PC-9 (cell line): ENCODE data around the gene COL6A1. TPM values are rescaled to one million over a fixed set of nuclear protein-coding genes. Genes with fewer than 3 reads are reported as not detected.

Source experiments
- BruUV-seq: library from RNA; stranded (reverse); fragments of 400-500 nt; replicated peaks from 2 replicates; lab custom pipeline; 2021; lab: Mats Ljungman, UMichigan
- CTCF ChIA-PET: fragments of 300-600 bp; sonication (Branson Sonifier 250); formaldehyde crosslinking; loops from one replicate; lab custom pipeline; 2022; ENCODE audit warnings: antibody characterized with exemption; lab: Charles Lee
- POLR2A ChIA-PET: fragments of 300-600 bp; sonication (Branson Sonifier 250); formaldehyde crosslinking; loops from one replicate; lab custom pipeline; 2022; ENCODE audit warnings: antibody characterized with exemption; ENCODE audit not compliant: unreplicated experiment; lab: Charles Lee
- DNase-seq, 2 experiments: peaks; one replicate each; pipeline versions ENCODE4 v3.0.0 to v3.0.0-alpha.2; 2015 to 2022; ENCODE audit warnings: mixed read lengths in 1 of 2
- H2AFZ ChIP-seq: fragments of 200-600 bp; sonication (generic); 2 replicates; pipeline ENCODE4 v1.8.1; 2017; ENCODE audit warnings: antibody characterized with exemption
- H3F3A ChIP-seq: fragments of 200-600 bp; sonication (generic); 2 replicates; pipeline ENCODE4 v1.8.1; 2017; ENCODE audit warnings: antibody characterized with exemption, mild to moderate bottlenecking, low read depth; ENCODE audit not compliant: insufficient read depth
- H3K27ac ChIP-seq: fragments of 200-600 bp; sonication (generic); 2 replicates; pipeline ENCODE4 v1.6.1; 2016; ENCODE audit warnings: mixed run types
- H3K27me3 ChIP-seq: fragments of 200-600 bp; sonication (generic); 2 replicates; pipeline ENCODE4 v1.6.1; 2016; ENCODE audit warnings: low read depth, mixed run types; ENCODE audit not compliant: insufficient read depth
- H3K36me3 ChIP-seq: fragments of 200-600 bp; sonication (generic); 2 replicates; pipeline ENCODE4 v1.6.1; 2016; ENCODE audit warnings: low read depth, mixed run types
- H3K4me1 ChIP-seq: fragments of 200-600 bp; sonication (generic); replicated peaks from 2 replicates; pipeline ENCODE4 v1.6.1; 2016; ENCODE audit warnings: mixed run types; ENCODE audit not compliant: insufficient read depth
- H3K4me2 ChIP-seq: fragments of 200-600 bp; sonication (generic); 2 replicates; pipeline ENCODE4 v1.6.1; 2017; ENCODE audit warnings: mixed run types
- H3K4me3 ChIP-seq: fragments of 200-600 bp; sonication (generic); 2 replicates; pipeline ENCODE4 v1.6.1; 2016; ENCODE audit warnings: mixed run types
- H3K79me2 ChIP-seq: fragments of 200-600 bp; sonication (generic); 2 replicates; pipeline ENCODE4 v1.6.1; 2017; ENCODE audit warnings: low read depth, mixed run types
- H3K9me2 ChIP-seq: fragments of 200-600 bp; sonication (generic); 2 replicates; pipeline ENCODE4 v1.8.1; 2017; ENCODE audit warnings: mild to moderate bottlenecking; ENCODE audit not compliant: insufficient read depth
- H3K9me3 ChIP-seq: fragments of 200-600 bp; sonication (generic); 2 replicates; pipeline ENCODE4 v1.8.1; 2016; ENCODE audit warnings: low read depth; ENCODE audit not compliant: insufficient read depth
- H4K20me1 ChIP-seq: fragments of 200-600 bp; sonication (generic); 2 replicates; pipeline ENCODE4 v1.8.1; 2017; ENCODE audit not compliant: insufficient read depth
- CTCF ChIP-seq: fragments of 200-600 bp; sonication (generic); conservative IDR thresholded peaks from 2 replicates; pipeline ENCODE4 v1.6.1; 2017; ENCODE audit warnings: mixed run types, antibody characterized with exemption, mild to moderate bottlenecking, moderate library complexity
- EZH2 ChIP-seq: fragments of 200-600 bp; sonication (generic); IDR thresholded peaks from 2 replicates; pipeline ENCODE4 v1.8.0; 2017; ENCODE audit warnings: antibody characterized with exemption, low read depth
- intact Hi-C: fragments of 100-400 bp; cut with micrococcal nuclease; formaldehyde crosslinking; loops from one replicate; pipeline ENCODE4 v1.10.0; 2022; ENCODE audit not compliant: unreplicated experiment
- total RNA-seq: library from RNA; stranded (reverse); gene quantifications from 2 replicates; pipeline ENCODE4 v1.2.3, GENCODE V29; 2021

The COL6A1 gene
- total RNA-seq, 1 experiment from 2014 or later: 43.1 TPM

- no peaks in the 10 kb centered on the region for H3K36me3 ChIP-seq
- no peaks in the 10 kb centered on the region for H3K79me2 ChIP-seq
- H2AFZ ChIP-seq: no peak overlapping the region
- no peaks in the 10 kb centered on the region for H3K9me2 ChIP-seq
- no peak overlapping the region for H3K4me2 ChIP-seq
- POLR2A ChIA-PET: no interaction called here
- no TSS peak for BruUV-seq
- TF ChIP-seq CTCF (no peak), EZH2 (no peak)
- H3K27ac ChIP-seq: no peak overlapping the region
- H3K27me3 ChIP-seq: peaks cover 45% of the 10 kb centered on the region
- CTCF ChIA-PET: no interaction called here
- DNase-seq: no peak
- H3K4me1 ChIP-seq: no peaks in the 10 kb centered on the region
- no peaks in the 10 kb centered on the region for H4K20me1 ChIP-seq
- intact Hi-C loops: no loop called here
- no peaks in the 10 kb centered on the region for H3F3A ChIP-seq
- H3K4me3 ChIP-seq: no peak overlapping the region
- no peaks in the 10 kb centered on the region for H3K9me3 ChIP-seq
Measured at GRCh38 chr21:45943630-45944540, 37.7 kb upstream of the COL6A1 start.

DNA sequence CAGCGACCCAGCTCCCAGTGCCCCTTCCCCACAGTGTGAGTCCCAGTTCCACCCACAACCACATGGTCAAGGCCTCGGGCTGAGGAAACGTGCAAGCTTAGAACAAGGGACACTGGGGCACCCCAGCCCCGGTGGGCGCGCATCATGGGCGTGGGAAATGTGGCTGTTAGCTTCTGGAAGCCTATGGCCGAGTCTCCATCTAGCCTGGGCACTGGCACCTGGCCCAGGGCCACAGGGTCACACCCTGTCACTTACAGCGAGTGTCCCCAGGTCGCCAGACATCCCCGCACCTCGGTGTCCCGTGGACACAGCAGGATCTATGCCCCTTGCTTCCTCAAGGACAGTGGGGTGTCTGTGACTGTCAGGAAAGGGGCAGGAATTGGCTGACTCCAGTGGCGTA, 37.0 kb upstream of the COL6A1 start:
- BruUV-seq: no TSS peak
- no peak overlapping the region for H3K4me3 ChIP-seq
- no peaks in the 10 kb centered on the region for H3K9me3 ChIP-seq
- no peak for TF ChIP-seq EZH2
- no peak for TF ChIP-seq CTCF
- CTCF ChIA-PET: no interaction called here
- no peaks in the 10 kb centered on the region for H3K79me2 ChIP-seq
- intact Hi-C loops: no loop called here
- no peaks in the 10 kb centered on the region for H4K20me1 ChIP-seq
- H3K4me2 ChIP-seq: no peak overlapping the region
- no peak for DNase-seq
- no peaks in the 10 kb centered on the region for H3K4me1 ChIP-seq
- no peaks in the 10 kb centered on the region for H3K36me3 ChIP-seq
- peaks cover 45% of the 10 kb centered on the region for H3K27me3 ChIP-seq
- no peak overlapping the region for H2AFZ ChIP-seq
- POLR2A ChIA-PET: no interaction called here
- H3K27ac ChIP-seq: no peak overlapping the region
- H3F3A ChIP-seq: no peaks in the 10 kb centered on the region
- H3K9me2 ChIP-seq: no peaks in the 10 kb centered on the region

- no TSS peak for BruUV-seq
- Histone ChIP-seq H3K4me3 (no peak overlapping the region), H3K4me2 (no peak overlapping the region), H3F3A (no peaks in the 10 kb centered on the region), H3K9me2 (no peaks in the 10 kb centered on the region), H2AFZ (no peak overlapping the region), H3K36me3 (no peaks in the 10 kb centered on the region), H3K9me3 (no peaks in the 10 kb centered on the region), H3K79me2 (no peaks in the 10 kb centered on the region), H4K20me1 (no peaks in the 10 kb centered on the region), H3K4me1 (no peaks in the 10 kb centered on the region), H3K27ac (no peak overlapping the region), H3K27me3 (peaks cover 43% of the 10 kb centered on the region)
- intact Hi-C loops: no loop called here
- CTCF ChIA-PET: no interaction called here
- POLR2A ChIA-PET: no interaction called here
- DNase-seq: no peak
- TF ChIP-seq CTCF (no peak), EZH2 (no peak)
Measured at GRCh38 chr21:45945066-45945867, 36.3 kb upstream of the COL6A1 start.
